Pons (tissue), 1 donor: ENCODE data around the gene LGALS7.
"Not testable (repeated sequence)": the region's sequence is repeated elsewhere in the genome, so short reads cannot be mapped to it uniquely, and the experiment has no call there.

Source experiments
- DNase-seq: peaks from one replicate; pipeline ENCODE4 v3.0.0-alpha.2; 2016; ENCODE audit warnings: low spot score

LGALS7 gene

GRCh38 chr19:38773469-38774177, at the start of gene LGALS7:
Gene LGALS7, minus strand, starts transcription at chr19:38773517. Its CDS starts 25 bp downstream, at chr19:38773492.
- no peak for DNase-seq

- DNase-seq: not testable (repeated sequence)
These were observed 48.0 kb upstream of the LGALS7 start for GRCh38 chr19:38821230-38821825.

- no peak for DNase-seq
These were observed 46.1 kb upstream of the LGALS7 start for GRCh38 chr19:38819231-38819920.

GRCh38 chr19:38817081-38817480, 43.8 kb upstream of the LGALS7 start:
- DNase-seq: no peak

GRCh38 chr19:38816131-38816750, 42.9 kb upstream of the LGALS7 start:
- DNase-seq: no peak

GRCh38 chr19:38815059-38816001, 42.0 kb upstream of the LGALS7 start:
- no peak for DNase-seq

GRCh38 chr19:38813932-38814331, 40.6 kb upstream of the LGALS7 start:
- DNase-seq: not testable (repeated sequence)

- no peak for DNase-seq
These were observed 40.0 kb upstream of the LGALS7 start for GRCh38 chr19:38813323-38813722.

GRCh38 chr19:38812841-38813320, 39.6 kb upstream of the LGALS7 start, which contains the start of gene LGALS4:
Gene LGALS4, minus strand, starts transcription at chr19:38812945. Its CDS starts 59 bp downstream, at chr19:38812886.
- no peak for DNase-seq

- no peak for DNase-seq
These were observed 38.9 kb upstream of the LGALS7 start for GRCh38 chr19:38812009-38812840.

- DNase-seq: no peak
These were observed 36.4 kb upstream of the LGALS7 start for GRCh38 chr19:38809592-38810252.

- DNase-seq: no peak
These were observed 35.4 kb upstream of the LGALS7 start for GRCh38 chr19:38808741-38809140.

- not testable (repeated sequence) for DNase-seq
These were observed 34.2 kb upstream of the LGALS7 start for GRCh38 chr19:38807374-38808098.

- no peak for DNase-seq
These were observed 33.1 kb upstream of the LGALS7 start for GRCh38 chr19:38806371-38806770.

GRCh38 chr19:38805180-38805579, 31.9 kb upstream of the LGALS7 start:
- no peak for DNase-seq

- DNase-seq: no peak
These were observed 30.2 kb upstream of the LGALS7 start for GRCh38 chr19:38803543-38803942.

- DNase-seq: no peak
These were observed 28.2 kb upstream of the LGALS7 start for GRCh38 chr19:38801359-38802095.

GRCh38 chr19:38800577-38801347, 27.4 kb upstream of the LGALS7 start:
- no peak for DNase-seq
